Measurements from ENCODE around the gene CCL4.
A peak's percentile ranks its signal among the peaks of the same experiment; 100 is the strongest.

The CCL4 gene

DNA sequence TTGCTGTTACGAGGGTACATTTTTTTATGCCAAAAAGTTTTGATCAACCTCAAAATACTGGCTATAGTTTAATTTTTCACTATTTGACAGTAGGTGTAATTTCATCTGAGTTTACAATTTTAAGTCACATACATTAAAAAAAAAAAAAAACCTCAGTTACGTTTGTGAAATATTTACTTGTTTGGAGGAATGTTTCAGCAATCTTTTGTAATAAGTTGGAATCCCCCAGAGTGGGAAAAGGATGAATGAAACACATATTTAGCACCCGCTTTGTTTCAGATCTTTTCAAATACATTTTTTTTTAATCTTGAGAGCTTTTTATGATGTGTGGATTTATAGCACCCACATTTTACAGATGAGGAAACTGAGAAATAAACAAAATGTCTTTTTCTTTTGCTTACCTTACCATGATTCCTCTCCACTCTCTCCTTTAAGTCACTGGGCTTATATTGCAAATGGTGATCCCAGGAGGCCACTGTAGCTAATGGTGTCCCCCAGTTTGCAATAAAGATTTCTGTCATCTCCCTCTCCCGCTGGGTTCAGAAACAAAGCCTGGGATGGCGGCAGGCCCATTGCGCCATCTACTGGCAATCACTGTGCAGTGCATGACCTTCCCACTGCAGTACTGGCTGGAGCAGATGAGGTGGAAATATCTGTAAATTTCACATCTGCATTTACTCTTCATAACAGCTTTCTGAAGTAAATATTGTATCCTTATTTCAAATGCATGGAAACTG, 45.1 kb downstream of the CCL4 start:
- DNase-seq = peak; percentile 85 to 91 (median 88)

DNA sequence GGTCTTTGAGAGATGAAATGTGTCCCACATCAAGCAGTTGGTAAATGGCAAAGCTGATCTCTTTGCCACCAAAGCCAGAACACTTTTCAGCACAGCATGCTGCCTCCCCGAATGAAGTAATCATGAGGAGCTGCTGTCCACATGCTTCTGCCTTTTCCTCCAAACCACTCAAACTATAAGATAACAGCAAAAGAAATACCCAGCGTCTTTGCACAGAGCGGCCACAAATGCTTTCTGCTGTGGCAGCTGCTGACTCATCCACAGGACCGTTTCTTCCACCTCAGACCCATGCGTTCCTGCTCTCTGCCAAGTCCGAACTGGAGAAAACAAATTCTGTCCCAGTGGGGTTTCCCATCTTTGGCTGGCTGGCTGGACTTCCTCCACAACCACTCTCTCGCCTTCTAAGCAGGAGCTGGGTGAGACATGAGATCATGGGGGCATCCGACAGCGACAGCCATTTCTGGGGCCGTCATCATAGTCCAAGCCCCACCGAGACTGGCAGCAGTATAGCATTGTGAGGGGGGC, 45.7 kb downstream of the CCL4 start:
- peak; percentile 91 to 98 (median 92) for DNase-seq

DNA sequence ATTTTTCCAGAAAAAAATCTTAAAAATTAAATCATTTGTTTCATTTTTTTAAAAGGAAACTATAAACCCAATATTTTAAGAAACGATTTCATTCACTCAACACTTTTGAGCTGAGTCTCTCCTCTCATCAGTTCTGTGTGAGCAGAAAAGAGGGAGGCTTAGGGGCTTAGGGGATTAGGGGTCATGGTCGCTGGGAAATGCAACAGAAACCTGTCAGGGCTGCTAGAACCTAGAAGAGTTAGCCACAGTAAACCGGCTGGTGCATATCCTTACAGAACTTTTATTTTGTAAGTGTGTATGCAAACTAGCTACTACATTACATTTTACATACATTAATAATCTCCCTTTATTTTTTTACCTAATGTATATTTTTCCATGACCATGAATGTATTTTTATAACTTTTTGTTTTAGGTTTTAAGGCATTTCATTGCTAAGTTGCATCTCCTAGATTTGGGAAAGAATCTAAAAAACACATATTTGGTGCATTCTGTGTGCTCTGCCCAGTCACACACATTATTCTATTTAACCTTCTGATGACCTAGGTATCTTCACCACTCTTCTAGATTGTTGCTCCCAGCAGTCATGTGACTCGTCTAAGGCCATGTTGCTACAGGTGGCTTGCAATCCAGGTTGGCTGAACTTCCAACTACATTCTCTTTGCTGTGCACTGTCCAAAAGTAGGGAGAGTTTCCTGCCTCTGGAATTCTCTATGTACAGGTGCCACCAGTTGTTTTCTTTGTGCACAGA, 48.4 kb downstream of the CCL4 start:
- no peak for DNase-seq

DNA sequence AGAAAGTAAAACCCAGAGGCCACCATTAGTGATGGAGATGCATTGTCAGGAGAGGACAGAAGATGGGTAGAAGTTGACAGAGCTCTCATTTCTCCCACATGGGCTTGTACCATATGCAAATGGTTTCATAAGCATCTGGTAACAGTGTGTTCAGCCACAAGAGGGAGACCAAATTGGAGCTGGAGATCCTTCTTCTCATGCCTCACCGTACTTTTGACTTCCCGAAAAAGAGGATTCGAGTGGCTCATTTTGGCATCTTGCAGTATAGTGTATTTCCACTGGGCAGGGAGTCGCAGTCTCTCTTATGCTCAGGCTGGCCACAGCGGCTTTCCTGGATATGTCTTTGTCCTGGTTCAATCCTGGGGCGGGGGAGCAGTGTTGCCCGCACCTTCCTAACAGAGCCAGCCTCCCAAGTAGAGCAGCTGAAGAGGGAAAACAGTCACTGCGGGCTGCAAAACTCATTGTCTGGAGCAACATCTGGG, 49.1 kb downstream of the CCL4 start:
- DNase-seq = peak; percentile 39 to 65 (median 59)

DNA sequence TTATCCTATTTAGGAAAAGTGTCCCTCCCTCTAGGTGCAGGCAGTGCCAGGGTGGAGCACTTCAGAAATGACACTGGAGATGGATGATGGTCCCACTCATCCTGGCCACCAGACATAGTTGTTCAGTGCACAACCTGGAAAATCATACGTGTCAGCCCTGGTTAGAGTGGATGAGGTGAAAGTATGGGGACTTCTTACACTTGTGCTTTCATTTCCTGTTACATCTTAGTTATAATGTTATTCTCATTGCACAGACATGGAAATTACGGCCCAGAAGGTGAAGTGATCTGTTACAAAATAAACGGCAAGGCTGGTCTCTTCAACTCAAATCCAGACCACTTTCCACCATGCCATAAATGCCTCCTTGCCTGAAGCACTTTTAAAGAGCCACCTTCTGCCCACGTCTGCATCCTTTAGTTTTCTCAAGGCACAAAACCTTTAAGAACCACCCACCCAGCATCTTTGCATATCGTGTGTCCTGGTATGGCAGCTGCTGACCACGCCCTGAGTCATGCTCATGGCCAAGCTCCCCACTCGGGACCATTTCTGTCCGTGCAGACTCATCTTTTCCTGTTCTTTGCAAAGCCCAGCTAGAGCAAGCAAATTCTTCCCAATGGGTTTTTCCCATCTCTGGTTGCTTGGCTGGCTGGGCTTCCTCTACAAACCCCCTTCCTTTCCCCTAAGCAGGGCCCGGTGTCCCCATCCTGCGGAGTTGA, 50.4 kb downstream of the CCL4 start:
- DNase-seq = peak; percentile 95 to 100 (median 97)
